Glutamatergic neuron (in vitro differentiated cells): ENCODE measurements around the gene STKLD1. TPM values are rescaled to one million over a fixed set of nuclear protein-coding genes. Genes with fewer than 3 reads are reported as not detected.

Experiments used
- DNase-seq: peaks from one replicate; pipeline ENCODE4 v3.0.0; 2022
- H3K27ac Mint-ChIP-seq: one replicate; pipeline ENCODE4 v1.8.0; 2020; ENCODE audit warnings: mild to moderate bottlenecking, mixed read lengths, inconsistent platforms; ENCODE audit not compliant: unreplicated experiment
- H3K27me3 Mint-ChIP-seq: one replicate; pipeline ENCODE4 v1.8.0; 2020; ENCODE audit warnings: mild to moderate bottlenecking, moderate library complexity, mixed read lengths, inconsistent platforms; ENCODE audit not compliant: unreplicated experiment
- H3K36me3 Mint-ChIP-seq: one replicate; pipeline ENCODE4 v1.8.0; 2020; ENCODE audit warnings: mild to moderate bottlenecking, mixed read lengths, inconsistent platforms; ENCODE audit not compliant: unreplicated experiment
- H3K4me1 Mint-ChIP-seq: one replicate; pipeline ENCODE4 v1.8.0; 2020; ENCODE audit warnings: mild to moderate bottlenecking, low read depth, mixed read lengths, inconsistent platforms; ENCODE audit not compliant: unreplicated experiment
- H3K4me3 Mint-ChIP-seq: one replicate; pipeline ENCODE4 v1.8.0; 2020; ENCODE audit warnings: mild to moderate bottlenecking, mixed read lengths, inconsistent platforms; ENCODE audit not compliant: unreplicated experiment
- H3K9me3 Mint-ChIP-seq: one replicate; pipeline ENCODE4 v1.8.0; 2020; ENCODE audit warnings: mild to moderate bottlenecking, moderate library complexity, mixed read lengths, inconsistent platforms; ENCODE audit not compliant: unreplicated experiment
- CTCF ChIP-seq: fragments of 200-600 bp; sonication (generic); IDR thresholded peaks from one replicate; pipeline ENCODE4 v1.5.0; 2021; ENCODE audit not compliant: partially characterized antibody, unreplicated experiment
- total RNA-seq: library from RNA; stranded (reverse); fragmentation: NEBNext Ultra II Directional; extraction: Animal tissue kit (Norgen Biotek cat#: 25700); gene quantifications from one replicate; pipeline ENCODE4 v1.2.1, GENCODE V29; 2021; ENCODE audit not compliant: unreplicated experiment

The STKLD1 gene
- total RNA-seq, 1 donor from 2014 or later = 2.6 TPM

DNA sequence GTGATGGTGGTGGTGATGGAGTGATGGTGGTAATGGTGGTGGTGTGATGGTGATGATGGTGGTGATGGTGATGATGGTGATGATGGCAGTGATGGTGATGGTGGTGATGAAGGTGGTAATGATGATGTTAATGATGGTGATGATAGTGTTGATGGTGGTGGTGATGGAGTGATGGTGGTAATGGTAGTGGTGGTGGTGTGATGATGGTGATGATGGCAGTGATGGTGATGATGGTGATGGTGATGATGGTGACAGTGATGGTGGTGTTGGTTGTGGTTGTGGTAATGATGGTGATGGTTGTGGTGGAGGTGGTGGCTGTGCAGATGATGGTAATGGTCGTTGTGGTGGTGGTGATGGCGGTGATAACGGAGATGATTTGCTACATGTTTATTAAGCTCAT is 7.3 kb downstream of the STKLD1 start:
- H3K9me3 Mint-ChIP-seq = no peaks in the 10 kb centered on the region
- no peak overlapping the region for H3K27ac Mint-ChIP-seq
- TF ChIP-seq CTCF = no peak
- no peaks in the 10 kb centered on the region for H3K4me1 Mint-ChIP-seq
- H3K27me3 Mint-ChIP-seq = peaks cover 2% of the 10 kb centered on the region
- no peak overlapping the region for H3K4me3 Mint-ChIP-seq
- no peaks in the 10 kb centered on the region for H3K36me3 Mint-ChIP-seq
- DNase-seq = no peak

DNA sequence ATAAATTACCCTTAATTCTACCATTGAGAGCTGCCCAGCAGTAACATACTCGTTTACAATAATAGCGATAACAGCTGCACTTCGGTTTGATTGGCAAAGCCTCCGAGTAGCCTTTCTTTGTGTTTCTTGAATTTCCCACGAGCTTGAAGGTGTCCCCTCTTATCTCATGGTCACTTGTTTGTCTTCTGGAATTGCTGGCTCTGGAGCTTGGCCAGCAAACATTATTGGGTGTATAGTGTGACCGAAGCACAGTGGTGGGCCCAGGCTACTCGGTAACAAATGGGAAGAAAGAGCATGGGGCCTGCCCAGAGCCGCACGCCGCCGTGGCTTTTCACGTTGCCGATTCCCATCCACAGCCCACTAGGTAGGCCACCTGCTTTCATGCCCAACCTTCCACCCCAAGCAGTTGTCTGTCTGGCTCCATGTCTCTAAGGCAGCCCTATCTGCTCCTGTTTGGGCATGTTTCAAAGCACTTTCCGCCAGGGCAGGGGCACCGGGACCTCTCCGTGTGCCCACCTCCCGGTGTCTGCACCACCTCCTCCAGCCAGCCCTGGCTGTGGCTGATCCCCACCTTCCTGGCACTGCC is 8.7 kb downstream of the STKLD1 start:
- peaks cover 2% of the 10 kb centered on the region for H3K27me3 Mint-ChIP-seq
- H3K4me3 Mint-ChIP-seq = no peak overlapping the region
- no peak for TF ChIP-seq CTCF
- H3K36me3 Mint-ChIP-seq = no peaks in the 10 kb centered on the region
- no peak for DNase-seq
- no peaks in the 10 kb centered on the region for H3K9me3 Mint-ChIP-seq
- H3K4me1 Mint-ChIP-seq = no peaks in the 10 kb centered on the region
- no peak overlapping the region for H3K27ac Mint-ChIP-seq

GRCh38 chr9:133385452-133385851 is 9.3 kb downstream of the STKLD1 start:
- TF ChIP-seq CTCF = no peak
- DNase-seq = no peak
- Mint-ChIP-seq H3K4me3 (no peak overlapping the region), H3K4me1 (no peaks in the 10 kb centered on the region), H3K27ac (no peak overlapping the region), H3K27me3 (peaks cover 2% of the 10 kb centered on the region), H3K36me3 (no peaks in the 10 kb centered on the region), H3K9me3 (peaks cover 2% of the 10 kb centered on the region)

GRCh38 chr9:133386338-133386737 is 10.2 kb downstream of the STKLD1 start:
- H3K4me3 Mint-ChIP-seq = no peak overlapping the region
- TF ChIP-seq CTCF = no peak
- DNase-seq = no peak
- H3K4me1 Mint-ChIP-seq = no peaks in the 10 kb centered on the region
- H3K27ac Mint-ChIP-seq = no peak overlapping the region
- no peaks in the 10 kb centered on the region for H3K36me3 Mint-ChIP-seq
- H3K27me3 Mint-ChIP-seq = peaks cover 2% of the 10 kb centered on the region
- H3K9me3 Mint-ChIP-seq = peaks cover 2% of the 10 kb centered on the region

- Mint-ChIP-seq H3K4me3 (no peak overlapping the region), H3K27me3 (peaks cover 5% of the 10 kb centered on the region), H3K9me3 (peaks cover 2% of the 10 kb centered on the region), H3K36me3 (no peaks in the 10 kb centered on the region), H3K27ac (no peak overlapping the region), H3K4me1 (peaks cover 2% of the 10 kb centered on the region)
- TF ChIP-seq CTCF = no peak
- no peak for DNase-seq
Measured at GRCh38 chr9:133387680-133388079, 11.5 kb downstream of the STKLD1 start.
